GM18870 (cell line): Measurements from ENCODE around the gene RBM3.
"Not testable (repeated sequence)": the region's sequence is repeated elsewhere in the genome, so short reads cannot be mapped to it uniquely, and the experiment has no call there.

Source experiments
- ATAC-seq: cut with Tn5 transposase; IDR thresholded peaks from one replicate; pipeline ENCODE4 v1.9.1; 2021; ENCODE audit warnings: moderate library complexity; ENCODE audit not compliant: unreplicated experiment

The RBM3 gene

GRCh38 chrX:48574270-48575266, at the start of gene RBM3:
Gene RBM3, plus strand, starts transcription at chrX:48574484. Its CDS starts 697 bp downstream, at chrX:48575181.
- peak; percentile 64 for ATAC-seq

DNA sequence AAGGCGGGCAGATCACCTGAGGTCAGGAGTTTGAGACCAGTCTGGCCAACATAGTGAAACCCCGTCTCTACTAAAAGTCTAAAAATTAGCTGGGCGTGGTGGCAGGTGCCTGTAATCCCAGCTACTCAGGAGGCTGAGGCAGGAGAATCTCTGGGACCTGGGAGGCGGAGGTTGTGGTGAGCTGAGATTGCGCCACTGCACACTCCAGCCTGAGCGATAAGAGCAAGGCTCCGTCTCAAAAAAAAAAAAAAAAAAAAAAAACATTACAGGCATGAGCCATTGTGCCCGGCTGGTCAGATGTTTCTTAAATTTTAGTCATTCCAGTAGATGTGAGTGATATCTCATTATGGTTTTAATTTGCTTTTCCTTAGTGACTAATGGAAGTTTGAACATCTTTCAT, 48.4 kb upstream of the RBM3 start:
- ATAC-seq, result not testable (repeated sequence)

DNA sequence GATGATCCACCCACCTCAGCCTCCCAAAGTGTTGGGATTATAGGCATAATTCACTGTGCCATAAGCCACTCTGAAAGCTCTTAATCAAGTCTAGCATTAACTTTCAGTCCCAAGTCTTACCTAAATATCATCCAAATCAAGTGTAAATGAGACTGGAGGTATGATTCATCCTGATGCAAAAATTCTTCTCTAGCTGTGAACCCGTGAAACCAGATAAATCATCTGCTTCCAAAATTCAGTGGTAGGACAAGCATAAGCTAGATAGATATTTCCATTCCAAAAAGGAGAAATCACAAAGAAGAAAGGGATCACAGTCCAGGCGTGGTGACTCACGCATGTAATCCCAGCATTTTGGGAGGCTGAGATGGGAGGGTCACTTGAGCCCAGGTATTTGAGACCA, 43.5 kb upstream of the RBM3 start:
- no peak for ATAC-seq

- no peak for ATAC-seq
Measured at GRCh38 chrX:48531358-48531959, 42.8 kb upstream of the RBM3 start.

DNA sequence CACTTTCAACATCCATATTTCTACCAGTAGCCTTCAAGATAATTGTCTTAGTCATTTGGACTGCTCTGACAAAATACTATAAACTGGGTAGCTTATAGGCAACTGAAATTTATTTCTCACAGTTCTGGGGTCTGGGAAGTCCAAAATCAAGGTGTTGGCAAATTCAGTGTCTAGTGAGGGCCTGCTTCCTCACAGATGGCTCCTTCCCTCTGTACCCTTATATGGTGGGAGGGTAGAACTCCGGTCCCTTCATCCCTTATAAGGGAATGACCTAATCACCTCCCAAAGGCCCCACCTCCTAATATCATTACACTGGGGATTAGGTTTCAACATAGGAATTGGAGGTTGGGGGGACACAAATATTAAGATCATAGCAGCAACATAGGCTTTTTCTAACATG, 42.1 kb upstream of the RBM3 start:
- ATAC-seq, result no peak

- ATAC-seq, result no peak
Measured at GRCh38 chrX:48533165-48533564, 41.1 kb upstream of the RBM3 start.

- no peak for ATAC-seq
Measured at GRCh38 chrX:48538641-48539344, 35.5 kb upstream of the RBM3 start.

GRCh38 chrX:48539345-48540027, 34.8 kb upstream of the RBM3 start, which contains the start of gene TBC1D25:
Gene TBC1D25, plus strand, starts transcription at chrX:48539714. Its CDS starts 84 bp downstream, at chrX:48539798.
- peak; percentile 58 for ATAC-seq

DNA sequence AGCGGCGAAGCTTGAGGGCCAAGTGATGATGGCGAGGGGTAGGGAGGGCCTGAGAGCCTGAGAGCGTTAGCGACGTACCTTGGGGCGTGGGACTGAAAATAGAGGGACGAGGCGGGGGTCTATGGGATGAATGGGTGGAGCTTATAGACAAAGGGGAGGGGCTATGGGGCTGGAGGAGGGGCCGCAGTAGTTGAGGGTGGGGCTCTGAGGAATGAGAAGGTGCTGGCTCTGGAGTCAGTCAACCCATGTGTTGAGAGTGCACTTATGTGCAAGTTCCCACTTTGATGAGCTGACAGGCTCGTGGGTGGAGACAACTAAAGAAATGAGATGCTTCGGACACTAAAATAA, 34.3 kb upstream of the RBM3 start:
- no peak for ATAC-seq

- no peak for ATAC-seq
Measured at GRCh38 chrX:48540480-48540879, 33.8 kb upstream of the RBM3 start.

- ATAC-seq, result no peak
Measured at GRCh38 chrX:48541140-48541814, 33.0 kb upstream of the RBM3 start.

GRCh38 chrX:48548871-48549270, 25.4 kb upstream of the RBM3 start:
- ATAC-seq, result no peak

DNA sequence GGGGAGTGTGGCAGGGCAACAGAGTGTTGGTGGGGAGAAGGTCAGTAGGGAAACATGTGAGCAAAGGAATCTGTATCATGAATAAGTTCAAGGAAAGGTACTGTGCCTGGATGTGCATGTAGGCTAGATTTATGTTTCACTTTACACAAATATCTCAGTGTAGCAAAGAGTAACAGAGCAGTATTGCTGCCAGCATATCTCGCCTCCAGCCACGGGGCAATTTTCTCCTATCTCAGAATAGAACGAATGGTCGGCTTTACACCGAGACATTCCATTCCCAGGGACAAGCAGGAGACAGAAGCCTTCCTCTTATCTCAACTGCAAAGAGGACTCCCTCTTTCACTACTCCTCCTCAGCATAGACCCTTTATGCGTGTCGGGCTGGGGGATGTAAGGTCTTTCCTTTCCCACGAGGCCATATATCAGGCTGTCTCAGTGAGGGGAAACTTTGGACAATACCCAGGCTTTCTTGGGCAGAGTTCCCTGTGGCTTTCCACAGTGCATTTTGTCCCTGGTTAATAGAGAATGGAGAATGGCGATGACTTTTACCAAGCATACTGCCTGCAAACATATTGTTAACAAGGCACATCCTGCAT, 18.5 kb upstream of the RBM3 start:
- ATAC-seq, result not testable (repeated sequence)

DNA sequence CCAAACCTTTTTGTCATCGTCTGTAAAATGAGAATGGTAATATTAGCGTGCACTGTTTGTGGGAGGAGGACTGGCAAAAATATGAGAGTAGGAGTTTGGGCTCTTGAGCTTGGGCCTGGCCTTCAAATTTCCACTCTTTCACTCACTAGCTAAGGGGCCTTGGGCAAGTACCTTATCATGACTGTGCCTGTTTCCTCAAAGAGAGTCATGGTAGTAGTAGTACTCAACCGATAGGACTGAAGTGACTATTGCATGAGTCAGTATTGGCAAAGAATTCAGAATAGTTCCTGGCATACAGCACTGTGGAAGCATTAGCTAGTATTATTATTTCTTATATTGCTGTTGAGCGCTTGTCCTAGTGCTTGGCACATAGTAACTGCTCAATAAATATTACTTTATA, 16.0 kb upstream of the RBM3 start:
- ATAC-seq, result no peak

- no peak for ATAC-seq
Measured at GRCh38 chrX:48559636-48560035, 14.6 kb upstream of the RBM3 start.

- ATAC-seq, result no peak
Measured at GRCh38 chrX:48560056-48560455, 14.2 kb upstream of the RBM3 start.

GRCh38 chrX:48560681-48561080, 13.6 kb upstream of the RBM3 start:
- no peak for ATAC-seq

DNA sequence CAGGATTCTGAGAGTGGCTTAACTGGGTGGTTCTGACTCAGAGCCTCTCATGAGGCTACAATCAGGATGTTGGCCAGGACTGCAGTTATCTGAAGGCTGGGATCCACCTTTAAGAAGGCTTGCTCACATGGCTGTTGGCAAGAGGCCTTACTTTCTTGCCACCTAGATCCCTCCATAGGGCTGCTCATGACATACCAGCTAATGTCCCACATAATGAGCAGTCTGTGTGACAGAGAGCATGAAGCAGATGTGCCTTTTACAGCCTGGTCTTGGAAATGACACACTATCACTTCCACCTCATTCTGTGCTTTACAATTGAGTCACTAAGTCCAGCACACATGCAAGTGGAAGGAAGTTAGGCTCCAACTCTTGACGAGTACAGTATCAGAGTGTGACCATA, 4.3 kb upstream of the RBM3 start:
- ATAC-seq, result peak; percentile 49

GRCh38 chrX:48573690-48574269, 504 bp upstream of the RBM3 start:
- no peak for ATAC-seq

GRCh38 chrX:48575642-48576041, 1.4 kb downstream of the RBM3 start:
- no peak for ATAC-seq
